ENCODE results near the gene CTNND2. TPM values are rescaled to one million over a fixed set of nuclear protein-coding genes. Genes with fewer than 3 reads are reported as not detected.
"Not testable (repeated sequence)": the region's sequence is repeated elsewhere in the genome, so short reads cannot be mapped to it uniquely, and the experiment has no call there.

The CTNND2 gene
- polyA plus RNA-seq, 1 donor from 2014 or later = 67.0 TPM

DNA sequence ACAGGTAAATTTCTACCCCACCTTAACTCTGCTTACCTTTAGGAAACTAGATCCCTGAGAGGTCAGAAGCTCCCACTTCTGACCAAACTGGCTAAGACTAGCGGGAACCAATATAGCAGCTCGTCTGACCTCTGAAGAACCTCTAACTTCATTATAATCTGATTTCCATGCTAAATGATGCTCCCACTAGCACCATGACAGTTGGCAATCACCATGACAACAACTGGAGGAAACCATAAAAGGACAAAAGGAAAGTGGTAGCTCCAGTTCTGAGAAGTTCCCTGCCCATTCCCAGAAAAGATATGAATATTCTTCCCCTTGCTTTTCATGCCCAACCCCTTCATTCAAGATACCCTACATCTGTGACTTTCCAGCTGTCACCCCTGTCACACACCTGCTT, 483.3 kb downstream of the CTNND2 start:
- no peak overlapping the region for H3K27ac ChIP-seq (ENCODE audit: low read length)
- H3K9me3 ChIP-seq (ENCODE audit: low read length) = no peaks in the 10 kb centered on the region
- no peak overlapping the region for H3K4me2 ChIP-seq (ENCODE audit: low read length)
- H2AFZ ChIP-seq (ENCODE audit: low read depth, low read length) = no peak overlapping the region
- H3K36me3 ChIP-seq (ENCODE audit: insufficient read depth, low read length) = no peaks in the 10 kb centered on the region
- H3K27me3 ChIP-seq (ENCODE audit: insufficient read depth, low read depth, low read length) = no peaks in the 10 kb centered on the region
- H3F3A ChIP-seq (ENCODE audit: insufficient read depth, low read length, poor library complexity, severe bottlenecking) = no peaks in the 10 kb centered on the region
- no peak for TF ChIP-seq EZH2 (IDR thresholded peaks at IDR 0.05; ENCODE audit: borderline replicate concordance, insufficient read depth, low read length, poor library complexity, severe bottlenecking)
- no peak for TF ChIP-seq SMC3 (conservative IDR thresholded peaks at IDR 0.05; ENCODE audit: poor library complexity)
- no peak for TF ChIP-seq EP300 (conservative IDR thresholded peaks at IDR 0.05; ENCODE audit: poor library complexity, severe bottlenecking)
- no peak for TF ChIP-seq POLR2AphosphoS5 (IDR thresholded peaks at IDR 0.05)
- TF ChIP-seq MXI1 (conservative IDR thresholded peaks at IDR 0.05; ENCODE audit: poor library complexity, severe bottlenecking) = no peak
- no peak for TF ChIP-seq TAF1 (IDR thresholded peaks at IDR 0.05; ENCODE audit: low read depth)
- TF ChIP-seq, protein P1, sequence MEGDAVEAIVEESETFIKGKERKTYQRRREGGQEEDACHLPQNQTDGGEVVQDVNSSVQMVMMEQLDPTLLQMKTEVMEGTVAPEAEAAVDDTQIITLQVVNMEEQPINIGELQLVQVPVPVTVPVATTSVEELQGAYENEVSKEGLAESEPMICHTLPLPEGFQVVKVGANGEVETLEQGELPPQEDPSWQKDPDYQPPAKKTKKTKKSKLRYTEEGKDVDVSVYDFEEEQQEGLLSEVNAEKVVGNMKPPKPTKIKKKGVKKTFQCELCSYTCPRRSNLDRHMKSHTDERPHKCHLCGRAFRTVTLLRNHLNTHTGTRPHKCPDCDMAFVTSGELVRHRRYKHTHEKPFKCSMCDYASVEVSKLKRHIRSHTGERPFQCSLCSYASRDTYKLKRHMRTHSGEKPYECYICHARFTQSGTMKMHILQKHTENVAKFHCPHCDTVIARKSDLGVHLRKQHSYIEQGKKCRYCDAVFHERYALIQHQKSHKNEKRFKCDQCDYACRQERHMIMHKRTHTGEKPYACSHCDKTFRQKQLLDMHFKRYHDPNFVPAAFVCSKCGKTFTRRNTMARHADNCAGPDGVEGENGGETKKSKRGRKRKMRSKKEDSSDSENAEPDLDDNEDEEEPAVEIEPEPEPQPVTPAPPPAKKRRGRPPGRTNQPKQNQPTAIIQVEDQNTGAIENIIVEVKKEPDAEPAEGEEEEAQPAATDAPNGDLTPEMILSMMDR (IDR thresholded peaks at IDR 0.05; ENCODE audit: poor library complexity, severe bottlenecking) = no peak
- no peak for TF ChIP-seq RAD21 (conservative IDR thresholded peaks at IDR 0.05)
- no peak overlapping the region for H3K9ac ChIP-seq (ENCODE audit: low read length)
- no peaks in the 10 kb centered on the region for H3K79me2 ChIP-seq (replicated peaks; ENCODE audit: insufficient read depth, low read length)
- H3K4me3 ChIP-seq (ENCODE audit: low read length) = no peak overlapping the region
- no peaks in the 10 kb centered on the region for H3K9me2 ChIP-seq (ENCODE audit: insufficient read depth, low read length)
- H4K20me1 ChIP-seq (ENCODE audit: insufficient read depth) = no peaks in the 10 kb centered on the region

DNA sequence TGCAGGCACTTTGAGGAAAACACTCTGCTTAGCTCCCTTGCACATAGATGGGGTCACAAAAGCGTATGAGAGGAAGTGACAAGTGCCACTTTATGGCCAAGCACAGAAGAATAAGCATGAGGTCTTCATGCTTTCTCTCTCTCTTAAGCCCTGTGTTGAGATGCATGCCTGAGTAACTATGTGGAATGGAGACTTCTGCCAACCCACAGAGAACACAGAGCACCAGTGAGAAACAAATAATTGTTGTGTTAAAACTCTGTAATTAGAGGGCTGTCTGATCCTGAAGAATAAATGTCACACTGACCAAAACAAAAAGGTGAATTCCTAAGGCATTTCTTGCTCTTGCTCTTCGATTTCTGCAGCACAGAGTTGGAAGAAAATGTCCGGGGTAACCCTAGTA, 488.5 kb downstream of the CTNND2 start:
- H2AFZ ChIP-seq (ENCODE audit: low read depth, low read length) = no peak overlapping the region
- H3K9me2 ChIP-seq (ENCODE audit: insufficient read depth, low read length) = no peaks in the 10 kb centered on the region
- H3K9ac ChIP-seq (ENCODE audit: low read length) = no peak overlapping the region
- H3K4me2 ChIP-seq (ENCODE audit: low read length) = no peak overlapping the region
- no peaks in the 10 kb centered on the region for H4K20me1 ChIP-seq (ENCODE audit: insufficient read depth)
- TF ChIP-seq TAF1 (IDR thresholded peaks at IDR 0.05; ENCODE audit: low read depth) (no peak), RAD21 (conservative IDR thresholded peaks at IDR 0.05) (no peak), EP300 (conservative IDR thresholded peaks at IDR 0.05; ENCODE audit: poor library complexity, severe bottlenecking) (no peak), MXI1 (conservative IDR thresholded peaks at IDR 0.05; ENCODE audit: poor library complexity, severe bottlenecking) (no peak), SMC3 (conservative IDR thresholded peaks at IDR 0.05; ENCODE audit: poor library complexity) (no peak), POLR2AphosphoS5 (IDR thresholded peaks at IDR 0.05) (no peak), EZH2 (IDR thresholded peaks at IDR 0.05; ENCODE audit: borderline replicate concordance, insufficient read depth, low read length, poor library complexity, severe bottlenecking) (no peak)
- TF ChIP-seq, protein P1 (IDR thresholded peaks at IDR 0.05; ENCODE audit: poor library complexity, severe bottlenecking) = no peak
- TF ChIP-seq, protein P2, sequence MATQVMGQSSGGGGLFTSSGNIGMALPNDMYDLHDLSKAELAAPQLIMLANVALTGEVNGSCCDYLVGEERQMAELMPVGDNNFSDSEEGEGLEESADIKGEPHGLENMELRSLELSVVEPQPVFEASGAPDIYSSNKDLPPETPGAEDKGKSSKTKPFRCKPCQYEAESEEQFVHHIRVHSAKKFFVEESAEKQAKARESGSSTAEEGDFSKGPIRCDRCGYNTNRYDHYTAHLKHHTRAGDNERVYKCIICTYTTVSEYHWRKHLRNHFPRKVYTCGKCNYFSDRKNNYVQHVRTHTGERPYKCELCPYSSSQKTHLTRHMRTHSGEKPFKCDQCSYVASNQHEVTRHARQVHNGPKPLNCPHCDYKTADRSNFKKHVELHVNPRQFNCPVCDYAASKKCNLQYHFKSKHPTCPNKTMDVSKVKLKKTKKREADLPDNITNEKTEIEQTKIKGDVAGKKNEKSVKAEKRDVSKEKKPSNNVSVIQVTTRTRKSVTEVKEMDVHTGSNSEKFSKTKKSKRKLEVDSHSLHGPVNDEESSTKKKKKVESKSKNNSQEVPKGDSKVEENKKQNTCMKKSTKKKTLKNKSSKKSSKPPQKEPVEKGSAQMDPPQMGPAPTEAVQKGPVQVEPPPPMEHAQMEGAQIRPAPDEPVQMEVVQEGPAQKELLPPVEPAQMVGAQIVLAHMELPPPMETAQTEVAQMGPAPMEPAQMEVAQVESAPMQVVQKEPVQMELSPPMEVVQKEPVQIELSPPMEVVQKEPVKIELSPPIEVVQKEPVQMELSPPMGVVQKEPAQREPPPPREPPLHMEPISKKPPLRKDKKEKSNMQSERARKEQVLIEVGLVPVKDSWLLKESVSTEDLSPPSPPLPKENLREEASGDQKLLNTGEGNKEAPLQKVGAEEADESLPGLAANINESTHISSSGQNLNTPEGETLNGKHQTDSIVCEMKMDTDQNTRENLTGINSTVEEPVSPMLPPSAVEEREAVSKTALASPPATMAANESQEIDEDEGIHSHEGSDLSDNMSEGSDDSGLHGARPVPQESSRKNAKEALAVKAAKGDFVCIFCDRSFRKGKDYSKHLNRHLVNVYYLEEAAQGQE (IDR thresholded peaks at IDR 0.05; ENCODE audit: borderline replicate concordance) = no peak
- H3K27me3 ChIP-seq (ENCODE audit: insufficient read depth, low read depth, low read length) = no peaks in the 10 kb centered on the region
- H3K79me2 ChIP-seq (replicated peaks; ENCODE audit: insufficient read depth, low read length) = no peaks in the 10 kb centered on the region
- no peak overlapping the region for H3K4me3 ChIP-seq (ENCODE audit: low read length)
- no peaks in the 10 kb centered on the region for H3K36me3 ChIP-seq (ENCODE audit: insufficient read depth, low read length)
- H3F3A ChIP-seq (ENCODE audit: insufficient read depth, low read length, poor library complexity, severe bottlenecking) = no peaks in the 10 kb centered on the region
- no peak overlapping the region for H3K27ac ChIP-seq (ENCODE audit: low read length)
- no peaks in the 10 kb centered on the region for H3K9me3 ChIP-seq (ENCODE audit: low read length)

DNA sequence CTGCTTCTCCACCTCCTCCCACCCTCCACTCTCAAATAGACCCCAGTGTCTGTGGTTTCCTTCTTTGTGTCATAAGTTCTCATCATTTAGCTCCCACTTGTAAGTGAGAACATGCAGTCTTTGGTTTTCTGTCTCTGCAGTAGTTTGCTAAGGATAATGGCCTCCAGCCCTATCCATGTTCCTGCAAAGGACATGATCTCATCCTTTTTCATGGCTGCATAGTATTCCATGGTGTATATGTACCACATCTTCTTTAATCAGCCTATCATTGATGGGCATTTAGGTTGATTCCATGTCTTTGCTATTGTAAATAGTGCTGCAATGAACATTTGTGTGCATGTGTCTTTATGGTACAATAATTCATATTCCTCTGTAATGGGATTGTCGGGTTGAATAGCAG, 489.5 kb downstream of the CTNND2 start:
- H3K27ac ChIP-seq (ENCODE audit: low read length) = not testable (repeated sequence)

More for the DNA sequence above, 489.5 kb downstream of the CTNND2 start:
- not testable (repeated sequence) for H4K20me1 ChIP-seq (ENCODE audit: insufficient read depth); H3K9me2 ChIP-seq (ENCODE audit: insufficient read depth, low read length); H3K79me2 ChIP-seq (replicated peaks; ENCODE audit: insufficient read depth, low read length); H3K36me3 ChIP-seq (ENCODE audit: insufficient read depth, low read length); H3K4me2 ChIP-seq (ENCODE audit: low read length); H3K27me3 ChIP-seq (ENCODE audit: insufficient read depth, low read depth, low read length); H3K9ac ChIP-seq (ENCODE audit: low read length); H3K4me3 ChIP-seq (ENCODE audit: low read length); H3K9me3 ChIP-seq (ENCODE audit: low read length); H3F3A ChIP-seq (ENCODE audit: insufficient read depth, low read length, poor library complexity, severe bottlenecking); H2AFZ ChIP-seq (ENCODE audit: low read depth, low read length)
